HG03439 (cell line): Measurements from ENCODE around the gene NTRK1.

Experiments
- ATAC-seq: cut with Tn5 transposase; IDR thresholded peaks from one replicate; pipeline ENCODE4 v1.9.1; 2021; ENCODE audit warnings: mild to moderate bottlenecking, moderate library complexity; ENCODE audit not compliant: unreplicated experiment

NTRK1 gene

DNA sequence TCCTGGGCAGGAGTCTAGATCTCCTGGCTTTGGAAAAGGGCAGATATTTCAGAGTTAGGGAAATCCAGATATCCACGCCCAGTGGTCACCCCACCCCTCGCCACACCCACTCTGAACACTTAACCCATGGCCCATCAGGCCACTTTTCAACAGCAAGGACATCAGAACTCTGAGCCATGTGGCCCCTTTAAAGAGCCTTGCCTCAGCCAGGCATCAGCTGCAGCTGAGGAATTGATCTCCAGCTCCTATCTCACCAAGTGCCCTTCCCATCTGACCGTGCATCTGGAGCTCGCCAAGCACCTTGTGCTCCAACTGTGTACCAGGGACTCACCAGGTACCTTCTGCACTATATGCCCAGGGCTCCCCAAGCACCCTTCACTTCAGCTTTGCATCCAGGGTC lies 23.8 kb upstream of the NTRK1 start:
- no peak for ATAC-seq

DNA sequence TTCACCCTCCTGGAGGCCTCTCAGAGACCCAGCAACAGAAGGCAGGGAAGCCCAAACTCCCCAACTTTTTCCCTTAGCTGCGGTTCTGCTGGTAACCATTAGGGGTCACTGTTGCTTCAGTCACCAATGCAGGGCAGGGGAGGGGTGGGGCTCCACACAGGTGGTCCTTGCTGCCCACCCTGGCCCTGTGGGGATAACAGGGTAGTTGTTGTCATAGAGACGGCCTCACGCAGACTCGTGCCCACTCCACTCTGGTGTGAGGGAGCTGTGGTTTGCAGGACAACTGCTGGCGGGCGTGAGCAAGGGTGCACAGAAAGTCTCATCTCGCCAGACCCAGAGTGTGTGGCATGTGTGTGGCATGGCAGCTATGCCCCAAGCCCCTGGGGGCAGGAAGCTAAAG lies 21.7 kb upstream of the NTRK1 start:
- no peak for ATAC-seq

DNA sequence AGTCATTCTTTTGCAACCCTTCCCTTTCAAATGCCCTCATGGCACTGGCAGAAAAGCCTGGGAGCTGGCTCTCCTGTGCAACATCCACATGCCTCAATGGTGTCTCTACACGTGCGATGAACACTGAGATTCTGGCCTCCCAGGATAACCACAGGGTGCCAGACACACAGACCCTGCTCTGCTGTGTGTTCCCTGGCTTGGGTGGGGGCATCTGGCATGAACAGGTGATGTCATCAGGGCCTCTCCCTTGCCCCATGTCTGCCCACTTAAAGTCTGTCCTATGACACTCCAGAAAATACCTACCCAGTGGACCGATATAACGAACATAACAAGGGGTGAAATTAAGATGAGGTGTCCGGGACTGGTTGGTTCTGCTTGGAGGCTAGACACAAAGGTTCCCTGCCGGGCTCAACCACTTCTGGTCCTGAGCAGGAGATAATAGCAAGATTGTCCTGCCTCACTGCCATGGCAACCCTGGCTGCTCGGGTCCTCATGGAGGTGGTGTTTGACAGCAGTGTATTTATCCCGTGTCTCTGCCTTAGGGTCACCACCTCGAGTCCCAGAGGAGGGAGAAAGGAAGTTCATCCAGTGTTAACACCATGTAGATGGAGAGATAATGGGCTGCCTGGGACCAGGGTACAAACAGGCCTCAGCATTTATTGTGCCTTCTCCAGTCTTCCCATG lies 21.1 kb upstream of the NTRK1 start:
- no peak for ATAC-seq

- ATAC-seq: no peak
These were observed 20.3 kb upstream of the NTRK1 start for GRCh38 chr1:156840186-156840897.

DNA sequence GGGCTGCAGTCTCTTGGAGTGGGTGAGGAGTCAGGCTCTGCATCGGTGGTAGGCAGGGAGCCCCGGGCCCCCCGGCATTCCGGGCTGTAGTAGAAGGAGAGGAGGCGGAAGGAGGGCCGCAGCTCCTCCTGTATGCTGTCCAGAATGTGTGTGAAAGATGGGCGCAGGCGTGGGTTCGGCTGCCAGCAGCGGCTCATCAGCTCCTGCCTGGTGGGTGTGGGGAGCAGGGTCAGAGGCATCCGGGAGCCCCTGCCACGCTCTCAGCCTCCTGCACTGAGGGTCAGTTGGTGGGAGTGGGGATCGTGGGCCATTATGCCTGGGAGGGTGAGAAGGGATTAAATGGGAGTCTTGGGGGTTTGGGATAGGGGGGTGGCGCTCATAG lies 19.8 kb upstream of the NTRK1 start:
- no peak for ATAC-seq

DNA sequence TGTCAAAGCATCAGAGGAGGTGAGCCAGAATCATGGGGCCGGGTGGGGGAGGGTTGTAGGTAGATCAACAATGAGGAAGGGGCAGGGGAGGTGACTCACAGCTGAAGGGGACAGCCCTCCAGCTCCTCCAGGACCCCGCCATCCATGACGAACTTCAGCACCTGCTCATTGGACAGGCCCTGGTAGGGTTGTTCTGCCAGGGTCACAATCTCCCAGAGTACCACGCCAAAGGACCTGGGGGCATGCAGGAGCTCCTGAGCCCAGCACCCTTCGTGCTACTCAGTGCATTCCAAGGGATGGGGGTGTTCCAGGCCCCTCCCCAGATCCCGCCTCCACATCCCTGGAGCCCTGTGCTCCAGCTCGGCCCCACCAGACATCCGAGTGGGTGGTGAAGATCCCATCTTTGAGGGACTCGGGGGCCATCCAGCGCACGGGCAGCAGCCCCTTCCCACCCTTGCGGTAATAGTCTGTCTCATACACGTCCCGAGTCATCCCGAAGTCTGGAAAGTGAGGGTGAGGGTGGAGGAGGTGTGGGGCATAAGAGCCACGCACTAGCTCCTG lies 19.3 kb upstream of the NTRK1 start:
- ATAC-seq: no peak

- no peak for ATAC-seq
These were observed 17.9 kb upstream of the NTRK1 start for GRCh38 chr1:156842618-156843300.

DNA sequence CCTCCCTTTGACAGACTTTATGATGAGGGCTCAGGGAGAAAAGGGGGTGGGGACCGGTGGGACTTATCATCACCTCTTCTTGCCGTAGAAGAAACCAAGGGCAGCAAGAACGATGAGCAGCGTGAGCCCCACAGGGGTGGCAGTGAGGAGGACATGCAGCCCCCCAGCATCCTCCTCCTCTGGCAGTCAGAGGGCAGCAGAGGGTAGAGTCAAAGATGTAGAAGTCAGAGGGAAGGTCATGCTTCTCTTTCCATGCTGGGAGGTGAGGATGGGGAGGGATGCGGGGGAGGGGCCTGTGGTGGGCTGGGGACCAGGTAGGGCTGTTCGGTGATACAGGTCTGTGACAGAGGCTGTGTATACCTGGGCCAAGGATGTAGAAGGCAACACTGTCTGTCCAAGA lies 16.6 kb upstream of the NTRK1 start:
- no peak for ATAC-seq

- no peak for ATAC-seq
These were observed 16.0 kb upstream of the NTRK1 start for GRCh38 chr1:156844638-156845037.

GRCh38 chr1:156845055-156845952 lies 15.4 kb upstream of the NTRK1 start:
- ATAC-seq: no peak

DNA sequence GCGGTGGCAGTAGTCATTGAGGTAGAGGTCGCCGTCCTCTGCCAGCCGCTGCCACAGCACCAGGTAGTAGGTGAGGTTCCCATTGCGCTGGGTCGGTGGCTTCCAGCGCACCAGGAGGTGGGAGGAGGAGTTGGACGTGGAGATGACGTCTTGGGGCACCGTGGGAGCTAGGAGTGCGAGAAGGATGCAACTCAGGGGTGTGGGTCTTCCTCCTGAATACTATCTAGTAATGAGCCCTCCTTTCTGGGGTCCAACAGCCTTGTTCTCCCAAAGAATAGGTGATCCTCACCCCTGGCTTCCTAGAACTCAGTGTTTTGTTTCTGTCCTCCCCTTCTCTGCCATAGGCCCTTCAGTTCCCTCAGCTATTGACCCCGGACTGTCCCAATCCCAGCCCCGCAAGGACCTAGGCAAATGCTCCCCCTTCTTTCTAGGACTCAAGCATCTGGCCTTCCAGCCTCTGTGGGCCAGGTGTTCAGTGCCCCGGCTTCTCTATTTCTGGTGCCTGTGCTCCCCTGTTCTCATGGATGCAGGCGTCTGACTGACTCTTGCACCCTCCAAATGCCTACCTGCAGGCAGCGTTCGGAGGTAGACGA lies 14.6 kb upstream of the NTRK1 start:
- no peak for ATAC-seq

DNA sequence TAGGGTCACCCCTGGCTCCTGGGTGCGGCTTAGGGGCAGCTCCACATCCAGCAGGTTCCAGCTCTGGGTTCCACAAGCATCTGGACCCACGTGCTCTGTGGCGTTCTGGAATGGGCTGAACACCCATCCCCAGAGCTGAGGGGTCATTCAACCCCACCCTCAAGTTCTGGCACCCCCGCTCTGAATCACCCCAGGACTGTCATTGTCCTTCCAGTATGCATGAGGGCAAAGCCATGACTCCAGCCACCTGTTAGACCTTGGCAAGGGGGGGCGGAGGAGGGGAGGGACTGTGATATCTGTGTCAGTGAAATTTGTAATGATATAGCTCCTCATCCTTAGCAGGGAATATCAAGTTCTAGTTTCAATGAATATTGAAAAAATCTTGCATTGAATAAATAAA lies 14.0 kb upstream of the NTRK1 start:
- ATAC-seq: no peak

DNA sequence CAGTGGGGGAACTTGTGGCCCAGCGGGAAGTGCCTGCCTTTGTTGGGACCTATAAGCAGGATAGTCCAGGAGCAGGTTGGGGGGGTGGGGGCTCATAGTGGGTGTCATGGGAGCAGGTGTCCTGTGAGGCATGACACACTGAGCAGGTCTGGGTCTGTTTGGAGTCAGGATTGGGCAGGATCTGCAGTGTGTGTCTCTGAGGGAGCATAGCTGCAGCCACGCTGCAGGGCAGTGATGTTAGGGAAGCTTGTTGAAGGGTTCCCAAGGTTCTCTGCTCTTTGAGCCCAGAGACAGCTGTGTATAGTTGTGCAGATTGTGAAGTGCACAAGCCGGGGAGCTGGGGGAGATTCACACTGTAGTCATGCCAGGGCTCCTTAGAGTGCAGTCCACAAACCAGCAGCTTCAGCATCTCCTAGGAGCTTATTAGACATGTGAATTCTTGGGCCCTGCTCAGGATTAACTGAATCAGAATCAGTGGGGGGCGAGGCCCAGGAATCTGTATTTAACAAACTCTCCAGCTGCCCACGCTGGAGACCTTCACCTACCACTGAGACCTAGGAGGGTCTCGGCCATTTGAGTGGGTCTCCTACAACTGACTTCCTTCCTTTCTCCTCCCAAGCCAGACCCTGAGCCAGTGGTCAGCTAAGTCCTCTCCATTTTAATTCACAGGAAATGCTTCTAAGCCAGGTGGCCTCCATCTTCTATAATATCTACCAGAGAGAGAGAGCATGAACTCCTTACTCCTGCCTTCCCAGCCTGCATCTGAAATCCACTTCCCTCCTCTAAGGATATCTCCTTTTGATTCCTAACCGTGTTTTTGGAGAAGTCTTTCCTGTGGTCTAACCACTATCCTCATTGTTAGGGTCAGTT lies 12.8 kb upstream of the NTRK1 start:
- no peak for ATAC-seq

- no peak for ATAC-seq
These were observed 12.1 kb upstream of the NTRK1 start for GRCh38 chr1:156848461-156849150.

GRCh38 chr1:156849151-156849496 lies 11.5 kb upstream of the NTRK1 start:
- no peak for ATAC-seq

- ATAC-seq: no peak
These were observed 8.8 kb upstream of the NTRK1 start for GRCh38 chr1:156851779-156852417.

DNA sequence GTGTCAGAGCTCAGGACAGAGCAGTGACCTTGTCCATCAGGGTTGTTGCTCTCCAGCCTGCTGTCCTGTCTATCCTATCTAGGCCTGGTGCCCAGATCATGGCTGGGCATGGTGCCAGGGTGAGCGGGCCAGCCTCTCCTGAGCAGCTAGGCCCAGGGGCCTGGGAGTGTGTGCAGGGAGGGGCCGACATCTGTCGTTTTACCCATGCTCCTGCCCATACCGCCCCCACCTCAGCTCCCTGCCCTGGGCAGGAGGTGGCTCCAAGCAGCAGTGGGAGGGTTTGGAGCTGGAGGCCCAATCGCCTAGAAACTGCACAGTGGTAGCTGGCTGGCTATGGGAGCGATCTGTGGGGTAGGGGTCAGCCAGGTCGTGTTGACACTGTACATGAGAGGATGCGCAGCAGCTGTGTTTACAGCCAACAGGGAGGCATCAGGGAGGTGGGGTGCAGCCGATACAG lies 8.2 kb upstream of the NTRK1 start:
- ATAC-seq: no peak

GRCh38 chr1:156853761-156854160 lies 6.9 kb upstream of the NTRK1 start:
- ATAC-seq: no peak
